ENCODE data around the gene ZSWIM5.
"Not testable (repeated sequence)": the region's sequence is repeated elsewhere in the genome, so short reads cannot be mapped to it uniquely, and the experiment has no call there.

Gene ZSWIM5

DNA sequence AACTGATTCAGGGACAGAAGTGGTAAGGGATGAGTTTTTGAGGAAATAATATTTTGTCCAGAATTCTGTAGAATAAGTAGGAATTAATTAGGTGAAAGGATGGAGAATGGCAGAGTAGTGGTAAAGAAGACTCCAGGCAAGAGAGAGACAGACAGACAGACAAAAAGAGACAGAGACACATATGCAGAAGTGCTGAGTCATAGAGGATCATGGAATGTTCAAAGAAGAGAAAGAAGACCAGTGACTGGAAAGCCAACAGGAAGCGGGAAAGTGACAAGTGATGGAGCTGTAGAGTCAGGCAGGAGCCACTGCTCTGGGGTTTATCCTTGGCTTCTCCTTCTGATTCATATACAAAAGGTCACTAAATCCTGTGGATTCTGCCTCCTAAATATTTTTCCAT, 108.5 kb downstream of the ZSWIM5 start:
- H3K9me3 ChIP-seq (ENCODE audit: control extremely low read depth in 1 of 5, control insufficient read depth in 4 of 5, insufficient read depth in 2 of 5, low read depth in 1 of 5, low read length in 4 of 5) = no peaks in the 10 kb centered on the region
- H3K27ac ChIP-seq (ENCODE audit: insufficient read depth in 1 of 2, low read depth in 1 of 2, low read length in 2 of 2, poor library complexity in 1 of 2, severe bottlenecking in 2 of 2) = no peak overlapping the region
- 100% methylated on average over 1 of the region's 1 CpG for WGBS (ENCODE audit: insufficient coverage)
- no peaks in the 10 kb centered on the region for H3K27me3 ChIP-seq (replicated peaks in 2 of 5; ENCODE audit: control insufficient read depth in 4 of 5, insufficient read depth in 5 of 5, low read length in 4 of 5)
- H3K4me1 ChIP-seq (ENCODE audit: control extremely low read depth in 1 of 4, control insufficient read depth in 4 of 4, insufficient read depth in 4 of 4, low read length in 3 of 4) = peaks cover 0 to 5% (median 0%) of the 10 kb centered on the region in 4 experiments
- CTCF ChIA-PET = no interaction called here
- no peak for DNase-seq
- POLR2A ChIA-PET = no interaction called here
- H3K4me3 ChIP-seq (ENCODE audit: control insufficient read depth in 1 of 7, extremely low read depth in 1 of 7, insufficient read depth in 4 of 7, low read depth in 2 of 7, low read length in 6 of 7) = no peak overlapping the region
- no peaks in the 10 kb centered on the region for H3K36me3 ChIP-seq (ENCODE audit: control insufficient read depth in 4 of 4, insufficient read depth in 4 of 4, low read length in 3 of 4)

- ChIA-PET POLR2A (no interaction called here), CTCF (no interaction called here)
- no peaks in the 10 kb centered on the region for H3K36me3 ChIP-seq (ENCODE audit: control insufficient read depth in 4 of 4, insufficient read depth in 4 of 4, low read length in 3 of 4)
- H3K27me3 ChIP-seq (replicated peaks in 2 of 5; ENCODE audit: control insufficient read depth in 4 of 5, insufficient read depth in 5 of 5, low read length in 4 of 5) = no peaks in the 10 kb centered on the region
- 100% methylated on average over 1 of the region's 2 CpGs for WGBS (ENCODE audit: insufficient coverage)
- H3K9me3 ChIP-seq (ENCODE audit: control extremely low read depth in 1 of 5, control insufficient read depth in 4 of 5, insufficient read depth in 2 of 5, low read depth in 1 of 5, low read length in 4 of 5) = no peaks in the 10 kb centered on the region
- peaks cover 0 to 5% (median 0%) of the 10 kb centered on the region in 4 experiments for H3K4me1 ChIP-seq (ENCODE audit: control extremely low read depth in 1 of 4, control insufficient read depth in 4 of 4, insufficient read depth in 4 of 4, low read length in 3 of 4)
- no peak for DNase-seq
- no peak overlapping the region for H3K27ac ChIP-seq (ENCODE audit: insufficient read depth in 1 of 2, low read depth in 1 of 2, low read length in 2 of 2, poor library complexity in 1 of 2, severe bottlenecking in 2 of 2)
- no peak overlapping the region for H3K4me3 ChIP-seq (ENCODE audit: control insufficient read depth in 1 of 7, extremely low read depth in 1 of 7, insufficient read depth in 4 of 7, low read depth in 2 of 7, low read length in 6 of 7)
Observed at GRCh38 chr1:45097079-45097478, 109.3 kb downstream of the ZSWIM5 start.

DNA sequence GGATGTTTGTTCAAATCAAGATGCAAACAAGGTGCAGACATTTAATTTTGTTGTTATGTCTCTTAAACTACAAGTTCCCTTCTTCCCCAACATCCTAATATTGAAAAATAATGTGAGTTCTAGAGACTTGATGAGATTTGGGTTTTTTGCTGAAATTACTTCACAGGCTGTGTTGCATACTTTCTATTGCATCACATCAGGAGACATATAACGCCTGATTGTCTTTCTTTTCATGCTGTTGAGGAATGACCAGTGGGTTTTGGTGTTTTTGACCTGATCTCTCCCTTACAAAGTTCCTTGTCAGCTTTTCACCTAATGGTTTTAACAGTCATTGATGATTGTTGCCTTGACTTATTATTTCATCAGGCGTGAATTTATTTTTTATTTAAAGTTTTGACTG, 111.0 kb downstream of the ZSWIM5 start:
- ChIA-PET CTCF (no interaction called here), POLR2A (interaction anchor here (0.5 kb wide), 1 partner anchor 13 kb away, joined by 3 read pairs; no protein-coding TSS in a partner anchor)
- H3K4me3 ChIP-seq (ENCODE audit: control insufficient read depth in 1 of 7, extremely low read depth in 1 of 7, insufficient read depth in 4 of 7, low read depth in 2 of 7, low read length in 6 of 7) = no peak overlapping the region
- no peaks in the 10 kb centered on the region for H3K36me3 ChIP-seq (ENCODE audit: control insufficient read depth in 4 of 4, insufficient read depth in 4 of 4, low read length in 3 of 4)
- no peak for DNase-seq
- no peaks in the 10 kb centered on the region for H3K27me3 ChIP-seq (replicated peaks in 2 of 5; ENCODE audit: control insufficient read depth in 4 of 5, insufficient read depth in 5 of 5, low read length in 4 of 5)
- no peaks in the 10 kb centered on the region for H3K9me3 ChIP-seq (ENCODE audit: control extremely low read depth in 1 of 5, control insufficient read depth in 4 of 5, insufficient read depth in 2 of 5, low read depth in 1 of 5, low read length in 4 of 5)
- WGBS (ENCODE audit: insufficient coverage) = 100% methylated on average over 1 of the region's 2 CpGs
- H3K27ac ChIP-seq (ENCODE audit: insufficient read depth in 1 of 2, low read depth in 1 of 2, low read length in 2 of 2, poor library complexity in 1 of 2, severe bottlenecking in 2 of 2) = no peak overlapping the region
- H3K4me1 ChIP-seq (ENCODE audit: control extremely low read depth in 1 of 4, control insufficient read depth in 4 of 4, insufficient read depth in 4 of 4, low read length in 3 of 4) = peaks cover 0 to 5% (median 0%) of the 10 kb centered on the region in 4 experiments

DNA sequence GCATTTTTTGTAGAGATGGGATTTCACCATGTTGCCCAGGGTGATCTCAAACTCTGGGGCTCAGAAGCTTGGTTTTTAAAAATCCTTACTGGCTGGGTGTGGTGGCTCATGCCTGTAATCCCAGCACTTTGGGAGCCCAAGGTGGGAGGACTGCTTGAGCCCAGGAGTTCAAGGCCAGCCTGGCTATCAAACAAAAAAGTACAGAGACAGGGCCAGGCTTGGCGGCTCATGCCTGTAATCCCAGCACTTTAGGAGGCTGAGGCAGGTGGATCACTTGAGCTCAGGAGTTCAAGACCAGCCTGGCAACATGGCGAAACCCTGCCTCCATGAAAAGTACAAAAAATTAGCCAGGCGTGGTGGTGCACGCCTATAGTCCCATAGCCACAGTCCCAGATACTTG, 112.0 kb downstream of the ZSWIM5 start:
- H3K36me3 ChIP-seq (ENCODE audit: control insufficient read depth in 4 of 4, insufficient read depth in 4 of 4, low read length in 3 of 4); H3K9me3 ChIP-seq (ENCODE audit: control extremely low read depth in 1 of 5, control insufficient read depth in 4 of 5, insufficient read depth in 2 of 5, low read depth in 1 of 5, low read length in 4 of 5); DNase-seq; H3K4me1 ChIP-seq (ENCODE audit: control extremely low read depth in 1 of 4, control insufficient read depth in 4 of 4, insufficient read depth in 4 of 4, low read length in 3 of 4); CTCF ChIA-PET; POLR2A ChIA-PET; H3K4me3 ChIP-seq (ENCODE audit: control insufficient read depth in 1 of 7, extremely low read depth in 1 of 7, insufficient read depth in 4 of 7, low read depth in 2 of 7, low read length in 6 of 7); H3K27me3 ChIP-seq (replicated peaks in 2 of 5; ENCODE audit: control insufficient read depth in 4 of 5, insufficient read depth in 5 of 5, low read length in 4 of 5); H3K27ac ChIP-seq (ENCODE audit: insufficient read depth in 1 of 2, low read depth in 1 of 2, low read length in 2 of 2, poor library complexity in 1 of 2, severe bottlenecking in 2 of 2): not testable (repeated sequence)
- WGBS (ENCODE audit: insufficient coverage) = 100% methylated on average over 4 of the region's 4 CpGs

GRCh38 chr1:45093334-45093733, 113.1 kb downstream of the ZSWIM5 start:
- CTCF ChIA-PET = interaction anchor here (0.7 kb wide), 1 partner anchor 15 kb away, joined by 3 read pairs; no protein-coding TSS in a partner anchor

GRCh38 chr1:45089711-45090110, 116.7 kb downstream of the ZSWIM5 start:
- whole genome bisulfite sequencing (ENCODE audit: insufficient coverage) = no CpG with 5 or more reads among the region's 2 CpGs
- CTCF ChIA-PET = no interaction called here
- POLR2A ChIA-PET = no interaction called here

More at GRCh38 chr1:45093334-45093733, 113.1 kb downstream of the ZSWIM5 start:
- POLR2A ChIA-PET = interaction anchor here (1.0 kb wide), 1 partner anchor 389 kb away, joined by 3 read pairs; no protein-coding TSS in a partner anchor
- Histone ChIP-seq H3K27ac (ENCODE audit: insufficient read depth in 1 of 2, low read depth in 1 of 2, low read length in 2 of 2, poor library complexity in 1 of 2, severe bottlenecking in 2 of 2) (no peak overlapping the region), H3K9me3 (ENCODE audit: control extremely low read depth in 1 of 5, control insufficient read depth in 4 of 5, insufficient read depth in 2 of 5, low read depth in 1 of 5, low read length in 4 of 5) (no peaks in the 10 kb centered on the region), H3K4me1 (ENCODE audit: control extremely low read depth in 1 of 4, control insufficient read depth in 4 of 4, insufficient read depth in 4 of 4, low read length in 3 of 4) (peaks cover 0 to 5% (median 0%) of the 10 kb centered on the region in 4 experiments), H3K27me3 (replicated peaks in 2 of 5; ENCODE audit: control insufficient read depth in 4 of 5, insufficient read depth in 5 of 5, low read length in 4 of 5) (no peaks in the 10 kb centered on the region), H3K36me3 (ENCODE audit: control insufficient read depth in 4 of 4, insufficient read depth in 4 of 4, low read length in 3 of 4) (no peaks in the 10 kb centered on the region), H3K4me3 (ENCODE audit: control insufficient read depth in 1 of 7, extremely low read depth in 1 of 7, insufficient read depth in 4 of 7, low read depth in 2 of 7, low read length in 6 of 7) (no peak overlapping the region)
- DNase-seq = peak in 2 of 3 donors; percentile 14 to 16

GRCh38 chr1:45084562-45084961, 121.8 kb downstream of the ZSWIM5 start:
- Histone ChIP-seq H3K27me3 (replicated peaks in 2 of 5; ENCODE audit: control insufficient read depth in 4 of 5, insufficient read depth in 5 of 5, low read length in 4 of 5) (no peaks in the 10 kb centered on the region), H3K4me1 (ENCODE audit: control extremely low read depth in 1 of 4, control insufficient read depth in 4 of 4, insufficient read depth in 4 of 4, low read length in 3 of 4) (no peaks in the 10 kb centered on the region), H3K4me3 (ENCODE audit: control insufficient read depth in 1 of 7, extremely low read depth in 1 of 7, insufficient read depth in 4 of 7, low read depth in 2 of 7, low read length in 6 of 7) (no peak overlapping the region), H3K36me3 (ENCODE audit: control insufficient read depth in 4 of 4, insufficient read depth in 4 of 4, low read length in 3 of 4) (no peaks in the 10 kb centered on the region), H3K9me3 (ENCODE audit: control extremely low read depth in 1 of 5, control insufficient read depth in 4 of 5, insufficient read depth in 2 of 5, low read depth in 1 of 5, low read length in 4 of 5) (no peaks in the 10 kb centered on the region), H3K27ac (ENCODE audit: insufficient read depth in 1 of 2, low read depth in 1 of 2, low read length in 2 of 2, poor library complexity in 1 of 2, severe bottlenecking in 2 of 2) (no peak overlapping the region)
- CTCF ChIA-PET = no interaction called here
- POLR2A ChIA-PET = no interaction called here
- no CpG with 5 or more reads among the region's 1 CpG for WGBS (ENCODE audit: insufficient coverage)
- no peak for DNase-seq

More at GRCh38 chr1:45089711-45090110, 116.7 kb downstream of the ZSWIM5 start:
- Histone ChIP-seq H3K4me1 (ENCODE audit: control extremely low read depth in 1 of 4, control insufficient read depth in 4 of 4, insufficient read depth in 4 of 4, low read length in 3 of 4) (peaks cover 0 to 5% (median 0%) of the 10 kb centered on the region in 4 experiments), H3K9me3 (ENCODE audit: control extremely low read depth in 1 of 5, control insufficient read depth in 4 of 5, insufficient read depth in 2 of 5, low read depth in 1 of 5, low read length in 4 of 5) (no peaks in the 10 kb centered on the region), H3K27ac (ENCODE audit: insufficient read depth in 1 of 2, low read depth in 1 of 2, low read length in 2 of 2, poor library complexity in 1 of 2, severe bottlenecking in 2 of 2) (no peak overlapping the region), H3K4me3 (ENCODE audit: control insufficient read depth in 1 of 7, extremely low read depth in 1 of 7, insufficient read depth in 4 of 7, low read depth in 2 of 7, low read length in 6 of 7) (no peak overlapping the region), H3K27me3 (replicated peaks in 2 of 5; ENCODE audit: control insufficient read depth in 4 of 5, insufficient read depth in 5 of 5, low read length in 4 of 5) (no peaks in the 10 kb centered on the region), H3K36me3 (ENCODE audit: control insufficient read depth in 4 of 4, insufficient read depth in 4 of 4, low read length in 3 of 4) (no peaks in the 10 kb centered on the region)
- DNase-seq = no peak

Measured in common myeloid progenitor, CD34-positive (primary cell).